GM12872 (cell line): Measurements from ENCODE around the gene DCC.

Source experiments
- CTCF ChIP-seq: IDR thresholded peaks from 3 replicates; pipeline ENCODE4 v1.5.1; 2011; ENCODE audit warnings: low read depth, mild to moderate bottlenecking, low read length, moderate library complexity; ENCODE audit not compliant: insufficient read depth

Gene DCC

GRCh38 chr18:52401236-52401635, 61.2 kb downstream of the DCC start:
- no peak for TF ChIP-seq CTCF

GRCh38 chr18:52402814-52403213, 62.8 kb downstream of the DCC start:
- no peak for TF ChIP-seq CTCF

- no peak for TF ChIP-seq CTCF
These were observed 63.5 kb downstream of the DCC start for GRCh38 chr18:52403291-52404021.

- TF ChIP-seq CTCF = no peak
These were observed 68.9 kb downstream of the DCC start for GRCh38 chr18:52408800-52409302.

GRCh38 chr18:52409727-52410126, 69.7 kb downstream of the DCC start:
- peak; percentile 48 for TF ChIP-seq CTCF

GRCh38 chr18:52415131-52415530, 75.1 kb downstream of the DCC start:
- TF ChIP-seq CTCF = no peak

- no peak for TF ChIP-seq CTCF
These were observed 83.1 kb downstream of the DCC start for GRCh38 chr18:52422985-52423601.
